ENCODE results near the gene PRDX6. TPM values are rescaled to one million over a fixed set of nuclear protein-coding genes. Genes with fewer than 3 reads are reported as not detected.
"Not testable (repeated sequence)": the region's sequence is repeated elsewhere in the genome, so short reads cannot be mapped to it uniquely, and the experiment has no call there.

Gene PRDX6
- total RNA-seq, 1 donor from 2014 or later: 224 TPM

- DNase-seq: no peak
Observed at GRCh38 chr1:173502104-173502503, 25.0 kb downstream of the PRDX6 start.

DNA sequence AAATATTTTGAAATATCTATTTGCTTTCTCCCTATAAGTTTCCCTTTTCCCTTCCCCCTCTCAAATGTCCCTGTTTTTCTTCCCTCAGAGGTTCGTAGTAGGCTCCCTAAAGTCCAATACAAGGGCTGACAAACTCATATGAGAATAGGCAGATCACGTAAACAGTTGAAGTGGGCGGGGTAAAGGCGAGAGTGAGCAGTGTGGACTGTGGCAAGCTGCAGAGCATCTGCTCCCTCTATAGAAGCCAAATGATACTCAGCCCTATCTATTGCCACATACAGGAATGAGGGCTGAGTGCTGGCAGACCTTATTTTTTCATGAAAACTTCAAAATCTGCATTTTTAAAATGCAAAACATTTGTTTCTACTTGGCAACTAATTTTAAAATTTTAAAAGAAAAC, 26.3 kb downstream of the PRDX6 start:
- DNase-seq: no peak

- no peak for DNase-seq
Observed at GRCh38 chr1:173504268-173504667, 27.1 kb downstream of the PRDX6 start.

DNA sequence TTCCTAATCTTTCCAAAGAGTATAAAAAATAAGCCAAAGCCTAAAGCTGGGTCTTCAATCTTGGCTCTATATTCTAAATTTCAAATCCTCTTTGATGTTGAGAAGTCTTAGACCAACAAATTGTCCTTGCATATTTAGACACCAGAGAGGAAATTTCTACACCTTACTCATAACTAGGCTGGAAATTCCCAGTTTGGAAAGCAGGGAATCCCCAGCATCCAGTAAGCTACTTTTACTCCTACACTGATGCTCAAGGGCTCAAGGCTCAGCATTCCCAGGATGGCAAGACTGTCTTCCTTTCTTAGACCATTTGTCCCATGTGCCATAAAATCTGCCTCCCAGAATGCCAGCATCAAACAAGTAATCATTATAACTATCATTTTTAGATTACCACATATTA, 28.3 kb downstream of the PRDX6 start:
- DNase-seq: no peak

DNA sequence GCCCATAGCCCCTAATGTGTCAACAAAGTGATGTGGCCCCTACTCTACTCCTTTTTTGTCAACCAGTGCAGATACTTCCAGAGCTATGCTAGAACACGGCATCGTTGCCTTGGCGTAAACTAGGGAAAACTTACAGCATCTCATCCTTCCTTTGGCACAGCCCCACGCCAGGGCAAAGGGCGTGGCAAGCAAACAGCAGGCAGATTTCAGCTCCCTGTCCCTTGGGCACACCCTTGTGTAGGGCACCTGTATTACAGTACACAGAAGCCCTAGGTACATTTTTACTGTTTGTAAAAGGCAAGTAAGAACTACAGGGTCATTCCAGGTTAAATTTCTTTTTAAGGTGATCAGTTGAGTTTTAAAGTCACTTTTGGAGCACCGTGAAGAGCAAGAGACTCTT, 29.3 kb downstream of the PRDX6 start:
- no peak for DNase-seq

DNA sequence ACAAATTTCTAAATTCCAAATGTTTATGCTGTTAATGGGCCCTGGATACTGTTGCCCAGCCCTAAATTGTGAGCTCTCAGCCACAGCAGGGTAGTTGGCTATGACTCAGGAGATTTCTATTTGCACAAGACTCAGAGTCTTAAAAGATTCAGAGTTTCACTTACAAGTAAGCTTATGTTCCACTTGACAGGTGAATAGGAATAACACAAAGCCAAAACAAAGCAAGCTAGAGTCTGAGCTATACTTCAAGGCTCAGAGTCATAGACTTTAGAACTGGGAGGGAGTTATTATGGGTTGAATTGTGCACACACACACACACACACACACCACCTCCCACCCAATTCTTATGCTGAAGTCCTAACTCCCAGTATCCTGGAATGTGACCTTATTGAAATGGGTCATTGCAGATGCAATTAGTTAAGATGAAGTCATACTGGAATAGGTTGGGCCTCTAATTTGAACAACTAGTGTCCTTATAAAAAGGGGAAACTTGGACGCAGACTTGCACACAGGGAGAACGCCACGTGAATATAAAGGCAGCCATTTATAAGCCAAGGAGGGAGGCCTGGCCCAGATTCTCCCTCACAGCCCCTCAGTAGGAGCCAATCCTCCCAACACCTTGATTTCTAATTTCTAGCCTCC, 30.2 kb downstream of the PRDX6 start:
- DNase-seq: no peak

- DNase-seq: no peak
Observed at GRCh38 chr1:173507847-173508209, 30.7 kb downstream of the PRDX6 start.

GRCh38 chr1:173508541-173508940, 31.4 kb downstream of the PRDX6 start:
- no peak for DNase-seq

- DNase-seq: no peak
Observed at GRCh38 chr1:173509797-173510196, 32.7 kb downstream of the PRDX6 start.

- DNase-seq: not testable (repeated sequence)
Observed at GRCh38 chr1:173514503-173514902, 37.4 kb downstream of the PRDX6 start.

- DNase-seq: no peak
Observed at GRCh38 chr1:173520799-173521198, 43.7 kb downstream of the PRDX6 start.

GRCh38 chr1:173523329-173523728, 46.2 kb downstream of the PRDX6 start:
- no peak for DNase-seq

DNA sequence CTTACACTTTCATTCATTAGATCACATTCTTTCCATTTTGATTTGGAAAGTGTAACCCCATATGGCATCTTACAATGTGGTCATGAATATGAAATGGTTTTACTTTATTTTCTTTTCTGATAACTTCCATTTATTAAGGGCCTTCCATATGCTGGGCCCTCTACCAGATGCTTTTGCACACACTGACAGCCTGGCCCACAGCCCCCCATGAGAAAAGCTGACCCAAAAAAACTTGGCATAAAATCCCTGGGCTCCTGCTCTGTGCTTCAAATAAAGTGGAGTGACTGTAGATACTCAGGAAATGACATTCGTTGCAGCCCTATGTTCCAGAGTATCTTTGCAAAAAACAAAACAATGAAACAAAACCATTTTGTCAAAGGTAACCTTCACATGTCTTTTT, 48.8 kb downstream of the PRDX6 start:
- DNase-seq: no peak

DNA sequence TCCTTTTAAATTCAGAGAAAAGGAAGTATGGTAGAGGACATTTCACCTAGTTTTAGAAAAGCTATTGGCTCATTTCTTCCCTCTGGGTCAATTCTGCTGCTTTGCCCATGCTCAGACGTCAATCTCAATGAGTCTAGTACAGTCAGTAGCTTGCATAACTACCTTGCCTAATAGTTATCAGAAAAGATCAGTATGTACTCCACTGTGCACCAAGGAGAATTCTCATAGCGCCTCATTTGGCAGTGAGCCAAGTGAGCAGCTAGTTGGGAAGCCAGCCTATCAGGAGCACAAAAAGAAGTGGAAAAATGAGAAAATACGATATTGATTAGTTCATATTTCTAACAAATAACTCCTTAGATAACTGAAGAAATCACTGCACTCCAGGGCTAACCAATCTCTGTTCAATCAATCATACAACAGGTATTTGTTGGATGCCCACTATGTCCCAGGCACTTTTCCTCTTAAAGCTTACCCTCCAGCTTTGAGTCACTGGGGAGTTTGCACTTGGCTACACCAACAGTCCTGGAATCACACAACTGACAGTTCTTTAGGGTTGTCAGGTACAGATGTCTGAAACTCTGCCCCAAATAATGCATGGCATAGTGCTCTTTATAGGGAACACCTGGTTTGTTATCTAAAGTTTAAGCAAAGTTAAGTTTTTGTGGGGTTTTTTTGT, 50.2 kb downstream of the PRDX6 start:
- peak; percentile 22 for DNase-seq

DNA sequence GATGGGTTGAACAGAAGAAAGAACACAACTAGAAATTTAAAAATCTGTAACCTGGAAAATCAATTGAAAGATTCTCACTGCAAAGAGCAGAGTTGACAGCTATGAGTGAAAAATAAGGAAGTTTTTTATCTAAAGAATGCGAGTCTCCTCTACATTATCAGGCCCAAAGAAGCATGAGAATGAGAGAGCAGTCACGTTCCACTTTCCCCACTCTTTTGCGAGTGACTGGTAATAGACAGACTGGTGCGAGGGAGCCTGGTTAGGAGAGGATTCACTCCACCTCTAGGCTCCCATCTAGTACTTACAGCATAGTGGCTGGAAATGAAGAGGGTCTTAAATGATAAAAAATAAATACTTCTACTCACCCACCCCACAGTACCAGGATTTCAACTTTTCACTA, 52.0 kb downstream of the PRDX6 start:
- no peak for DNase-seq

- no peak for DNase-seq
Observed at GRCh38 chr1:173530795-173531693, 53.9 kb downstream of the PRDX6 start.

DNA sequence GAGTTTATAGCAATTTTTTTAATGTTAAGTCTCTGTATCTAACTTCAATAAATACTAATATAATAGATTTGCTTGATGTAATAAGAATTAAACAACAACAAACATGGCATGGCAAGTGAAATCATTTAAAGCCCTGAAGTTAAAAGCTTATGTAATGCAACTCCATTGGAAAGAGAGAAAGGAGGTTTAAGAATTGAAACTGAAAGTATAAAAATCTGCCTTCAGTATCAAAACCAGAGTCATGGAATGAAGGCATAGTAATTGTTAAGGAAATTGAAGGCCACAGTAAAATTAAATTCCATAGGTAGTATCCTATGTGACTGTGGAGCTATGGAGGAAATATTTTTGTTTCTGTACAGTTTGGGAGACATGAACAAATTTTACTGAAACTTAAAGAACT, 55.1 kb downstream of the PRDX6 start:
- DNase-seq: no peak

- DNase-seq: no peak
Observed at GRCh38 chr1:173536223-173536622, 59.1 kb downstream of the PRDX6 start.

Other genes with a start within 250 kb of the PRDX6 start
- gene SLC9C2, start 125.7 kb downstream of the PRDX6 start, total RNA-seq: not detected in 2 replicates
- not detected in 2 replicates for gene TEX50, start 158.0 kb downstream of the PRDX6 start, total RNA-seq
- gene ANKRD45, start 192.5 kb downstream of the PRDX6 start, total RNA-seq: 0.05 and 0.17 TPM in 2 replicates
- gene KLHL20, start 237.6 kb downstream of the PRDX6 start, total RNA-seq: 44.2 and 49.5 TPM in 2 replicates

All from dermis blood vessel endothelial cell (primary cell).